ENCODE measurements around the gene UBALD1.

The UBALD1 gene

DNA sequence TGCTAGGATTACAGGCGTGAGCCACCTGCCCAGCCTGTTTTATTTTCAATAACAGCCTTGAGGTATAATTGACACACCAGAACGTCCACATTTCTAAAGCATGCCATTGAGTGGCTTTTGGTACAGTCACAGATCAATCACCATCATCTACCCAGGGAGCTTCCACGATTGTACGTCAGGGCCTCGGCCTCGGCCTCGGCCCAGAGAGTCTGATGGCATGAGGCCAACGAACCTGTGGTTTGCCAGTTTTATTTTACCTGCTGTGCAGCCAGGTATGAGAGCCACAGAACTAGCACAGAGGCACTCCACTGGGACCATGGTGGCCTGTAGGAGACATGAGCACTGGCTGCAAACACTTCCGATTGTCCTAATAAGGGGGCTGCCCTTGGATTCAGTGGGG, 8.3 kb downstream of the UBALD1 start:
- Histone ChIP-seq H3K79me2 (ENCODE audit: low read length) (peaks cover 2% of the 10 kb centered on the region; the same call in 1 of the 2 replicates), H2AFZ (ENCODE audit: low read length) (no peak overlapping the region), H3F3A (ENCODE audit: insufficient read depth, low read length) (no peaks in the 10 kb centered on the region), H3K4me1 (ENCODE audit: low read length) (no peaks in the 10 kb centered on the region), H3K27ac (ENCODE audit: low read length) (no peak overlapping the region), H4K20me1 (ENCODE audit: insufficient read depth, low read length) (no peaks in the 10 kb centered on the region), H3K36me3 (replicated peaks; ENCODE audit: insufficient read depth, low read length) (no peaks in the 10 kb centered on the region), H3K4me2 (ENCODE audit: low read depth, low read length) (no peak overlapping the region), H3K9me2 (replicated peaks; ENCODE audit: insufficient read depth, low read length) (no peaks in the 10 kb centered on the region), H3K4me3 (ENCODE audit: low read length) (no peak overlapping the region), H3K27me3 (replicated peaks; ENCODE audit: insufficient read depth, low read length) (peaks cover 5% of the 10 kb centered on the region), H3K9me3 (replicated peaks; ENCODE audit: insufficient read depth, low read length) (no peaks in the 10 kb centered on the region), H3K9ac (ENCODE audit: low read length) (no peak overlapping the region)
- TF ChIP-seq EZH2 (optimal IDR thresholded peaks at IDR 0.05; ENCODE audit: low read depth, low read length) (no peak), EZH2phosphoT487 (IDR thresholded peaks at IDR 0.05; ENCODE audit: low read length) (no peak)
- TF ChIP-seq, protein P1, sequence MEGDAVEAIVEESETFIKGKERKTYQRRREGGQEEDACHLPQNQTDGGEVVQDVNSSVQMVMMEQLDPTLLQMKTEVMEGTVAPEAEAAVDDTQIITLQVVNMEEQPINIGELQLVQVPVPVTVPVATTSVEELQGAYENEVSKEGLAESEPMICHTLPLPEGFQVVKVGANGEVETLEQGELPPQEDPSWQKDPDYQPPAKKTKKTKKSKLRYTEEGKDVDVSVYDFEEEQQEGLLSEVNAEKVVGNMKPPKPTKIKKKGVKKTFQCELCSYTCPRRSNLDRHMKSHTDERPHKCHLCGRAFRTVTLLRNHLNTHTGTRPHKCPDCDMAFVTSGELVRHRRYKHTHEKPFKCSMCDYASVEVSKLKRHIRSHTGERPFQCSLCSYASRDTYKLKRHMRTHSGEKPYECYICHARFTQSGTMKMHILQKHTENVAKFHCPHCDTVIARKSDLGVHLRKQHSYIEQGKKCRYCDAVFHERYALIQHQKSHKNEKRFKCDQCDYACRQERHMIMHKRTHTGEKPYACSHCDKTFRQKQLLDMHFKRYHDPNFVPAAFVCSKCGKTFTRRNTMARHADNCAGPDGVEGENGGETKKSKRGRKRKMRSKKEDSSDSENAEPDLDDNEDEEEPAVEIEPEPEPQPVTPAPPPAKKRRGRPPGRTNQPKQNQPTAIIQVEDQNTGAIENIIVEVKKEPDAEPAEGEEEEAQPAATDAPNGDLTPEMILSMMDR (IDR thresholded peaks at IDR 0.05; ENCODE audit: low read length), result no peak
- no peak for DNase-seq

DNA sequence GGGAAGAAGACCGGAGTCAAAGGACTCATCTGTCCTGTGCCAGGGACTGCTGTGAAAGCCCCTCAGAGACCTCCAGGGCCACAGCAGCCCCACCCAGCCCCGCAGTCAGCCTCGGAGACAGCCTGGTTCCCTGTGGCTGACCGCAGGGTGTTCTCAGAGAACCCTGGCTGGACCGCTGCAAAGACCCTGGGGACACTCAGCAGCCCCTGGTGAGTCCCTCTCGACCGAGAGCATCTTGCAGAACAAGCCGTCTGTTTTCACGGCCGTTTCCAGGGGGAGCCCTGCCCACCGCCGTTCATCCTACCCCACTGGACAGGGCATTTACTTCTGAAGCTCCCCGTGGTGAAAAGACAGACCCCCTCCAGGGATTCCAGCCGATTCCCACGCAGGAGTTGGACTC, 10.3 kb downstream of the UBALD1 start:
- no peak overlapping the region for H3K27ac ChIP-seq (ENCODE audit: low read length)
- H2AFZ ChIP-seq (ENCODE audit: low read length), result no peak overlapping the region
- H3K79me2 ChIP-seq (ENCODE audit: low read length), result no peaks in the 10 kb centered on the region
- TF ChIP-seq, protein P1 (IDR thresholded peaks at IDR 0.05; ENCODE audit: low read length), result no peak
- TF ChIP-seq EZH2 (optimal IDR thresholded peaks at IDR 0.05; ENCODE audit: low read depth, low read length) (no peak), EZH2phosphoT487 (IDR thresholded peaks at IDR 0.05; ENCODE audit: low read length) (no peak)
- no peaks in the 10 kb centered on the region for H3K9me2 ChIP-seq (replicated peaks; ENCODE audit: insufficient read depth, low read length)
- no peaks in the 10 kb centered on the region for H3K36me3 ChIP-seq (replicated peaks; ENCODE audit: insufficient read depth, low read length)
- H3K9me3 ChIP-seq (replicated peaks; ENCODE audit: insufficient read depth, low read length), result no peaks in the 10 kb centered on the region
- H3K9ac ChIP-seq (ENCODE audit: low read length), result no peak overlapping the region
- peaks cover 21% of the 10 kb centered on the region for H3K27me3 ChIP-seq (replicated peaks; ENCODE audit: insufficient read depth, low read length)
- H3K4me3 ChIP-seq (ENCODE audit: low read length), result no peak overlapping the region
- H4K20me1 ChIP-seq (ENCODE audit: insufficient read depth, low read length), result no peaks in the 10 kb centered on the region
- DNase-seq, result no peak
- H3K4me2 ChIP-seq (ENCODE audit: low read depth, low read length), result no peak overlapping the region
- no peaks in the 10 kb centered on the region for H3K4me1 ChIP-seq (ENCODE audit: low read length)
- no peaks in the 10 kb centered on the region for H3F3A ChIP-seq (ENCODE audit: insufficient read depth, low read length)

- no peak overlapping the region for H3K9ac ChIP-seq (ENCODE audit: low read length)
- H3K27ac ChIP-seq (ENCODE audit: low read length), result no peak overlapping the region
- H3K4me1 ChIP-seq (ENCODE audit: low read length), result no peaks in the 10 kb centered on the region
- peaks cover 27% of the 10 kb centered on the region for H3K27me3 ChIP-seq (replicated peaks; ENCODE audit: insufficient read depth, low read length)
- no peaks in the 10 kb centered on the region for H3K9me3 ChIP-seq (replicated peaks; ENCODE audit: insufficient read depth, low read length)
- no peak for DNase-seq
- H3K4me3 ChIP-seq (ENCODE audit: low read length), result no peak overlapping the region
- no peaks in the 10 kb centered on the region for H4K20me1 ChIP-seq (ENCODE audit: insufficient read depth, low read length)
- H3K4me2 ChIP-seq (ENCODE audit: low read depth, low read length), result no peak overlapping the region
- TF ChIP-seq EZH2phosphoT487 (IDR thresholded peaks at IDR 0.05; ENCODE audit: low read length) (no peak), EZH2 (optimal IDR thresholded peaks at IDR 0.05; ENCODE audit: low read depth, low read length) (no peak)
- TF ChIP-seq, protein P1 (IDR thresholded peaks at IDR 0.05; ENCODE audit: low read length), result no peak
- no peak overlapping the region for H2AFZ ChIP-seq (ENCODE audit: low read length)
- no peaks in the 10 kb centered on the region for H3K79me2 ChIP-seq (ENCODE audit: low read length)
- no peaks in the 10 kb centered on the region for H3K9me2 ChIP-seq (replicated peaks; ENCODE audit: insufficient read depth, low read length)
- H3K36me3 ChIP-seq (replicated peaks; ENCODE audit: insufficient read depth, low read length), result no peaks in the 10 kb centered on the region
- H3F3A ChIP-seq (ENCODE audit: insufficient read depth, low read length), result no peaks in the 10 kb centered on the region
Measured at GRCh38 chr16:4603624-4604170, 11.0 kb downstream of the UBALD1 start.
